HG03139 (cell line): ENCODE results near the gene SAA1.

ENCODE experiments used
- ATAC-seq: cut with Tn5 transposase; IDR thresholded peaks from one replicate; pipeline ENCODE4 v1.9.1; 2021; ENCODE audit not compliant: unreplicated experiment

SAA1 gene

GRCh38 chr11:18308242-18308641 lies 42.2 kb downstream of the SAA1 start:
- no peak for ATAC-seq

- ATAC-seq, result no peak
Observed at GRCh38 chr11:18309691-18310090, 43.6 kb downstream of the SAA1 start.

- ATAC-seq, result no peak
Observed at GRCh38 chr11:18310800-18311340, 44.8 kb downstream of the SAA1 start.

- ATAC-seq, result no peak
Observed at GRCh38 chr11:18312012-18312411, 45.9 kb downstream of the SAA1 start.

GRCh38 chr11:18312663-18313420 lies 46.8 kb downstream of the SAA1 start:
- no peak for ATAC-seq

GRCh38 chr11:18313965-18314763 lies 48.1 kb downstream of the SAA1 start:
- no peak for ATAC-seq

GRCh38 chr11:18314784-18315523 lies 48.9 kb downstream of the SAA1 start:
- no peak for ATAC-seq

- ATAC-seq, result no peak
Observed at GRCh38 chr11:18315893-18316292, 49.8 kb downstream of the SAA1 start.

- no peak for ATAC-seq
Observed at GRCh38 chr11:18317551-18317950, 51.5 kb downstream of the SAA1 start.
